Peyer's patch (tissue), 4 donors: ENCODE data around the gene EPHA2. TPM values are rescaled to one million over a fixed set of nuclear protein-coding genes. Genes with fewer than 3 reads are reported as not detected.

Experiments used
- DNase-seq, 3 donors: peaks; one replicate each; pipeline ENCODE4 v3.0.0-alpha.2; 2017 to 2019
- H3K27ac ChIP-seq, 4 donors: fragments of 200-600 bp; sonication (generic); one replicate each; pipeline ENCODE4 v1.5.1; 2016 to 2019
- H3K27me3 ChIP-seq, 2 donors: fragments of 200-600 bp; sonication (generic); one replicate each; pipeline ENCODE4 v1.5.1; 2019
- H3K36me3 ChIP-seq, 3 donors: fragments of 200-600 bp; sonication (generic); one replicate each; pipeline ENCODE4 v1.5.1; 2016 to 2019
- H3K4me1 ChIP-seq, 4 donors: fragments of 200-600 bp; sonication (generic); one replicate each; pipeline ENCODE4 v1.5.1; 2016 to 2019
- H3K4me3 ChIP-seq, 4 donors: fragments of 200-600 bp; sonication (generic); 1 replicate in 3 of 4; 2 replicates in 1 of 4; pipeline ENCODE4 v1.5.1; 2016 to 2019; ENCODE audit warnings: mild to moderate bottlenecking in 1 of 4
- H3K9me3 ChIP-seq, 4 donors: fragments of 200-600 bp; sonication (generic); one replicate each; pipeline ENCODE4 v1.5.1; 2016 to 2019; ENCODE audit warnings: mild to moderate bottlenecking in 1 of 4
- POLR2A ChIP-seq, 2 donors: fragments of 450-650 bp; IDR thresholded peaks; one replicate each; pipeline ENCODE4 v1.5.1; 2017; ENCODE audit warnings: antibody characterized with exemption in 2 of 2, mild to moderate bottlenecking in 2 of 2, moderate library complexity in 2 of 2
- total RNA-seq, 4 donors: library from RNA; depleted of rRNA; stranded (reverse); fragments of >200 nt; gene quantifications; one replicate each; pipeline ENCODE4 v1.1.0, GENCODE V29; 2016
- TF ChIP-seq, protein P1 (sequence below), 6 experiments: fragments of 450-650 bp in 4 of 6; fragments of 200-600 bp in 2 of 6; sonication (generic) in 1 of 6; IDR thresholded peaks; one replicate each; pipeline ENCODE4 v1.5.1; 2017 to 2019; ENCODE audit warnings: antibody characterized with exemption in 6 of 6, mild to moderate bottlenecking in 3 of 6, moderate library complexity in 1 of 6

The EPHA2 gene
- total RNA-seq, 4 donors from 2014 or later: 23.5 to 42.6 (median 35.5) TPM

DNA sequence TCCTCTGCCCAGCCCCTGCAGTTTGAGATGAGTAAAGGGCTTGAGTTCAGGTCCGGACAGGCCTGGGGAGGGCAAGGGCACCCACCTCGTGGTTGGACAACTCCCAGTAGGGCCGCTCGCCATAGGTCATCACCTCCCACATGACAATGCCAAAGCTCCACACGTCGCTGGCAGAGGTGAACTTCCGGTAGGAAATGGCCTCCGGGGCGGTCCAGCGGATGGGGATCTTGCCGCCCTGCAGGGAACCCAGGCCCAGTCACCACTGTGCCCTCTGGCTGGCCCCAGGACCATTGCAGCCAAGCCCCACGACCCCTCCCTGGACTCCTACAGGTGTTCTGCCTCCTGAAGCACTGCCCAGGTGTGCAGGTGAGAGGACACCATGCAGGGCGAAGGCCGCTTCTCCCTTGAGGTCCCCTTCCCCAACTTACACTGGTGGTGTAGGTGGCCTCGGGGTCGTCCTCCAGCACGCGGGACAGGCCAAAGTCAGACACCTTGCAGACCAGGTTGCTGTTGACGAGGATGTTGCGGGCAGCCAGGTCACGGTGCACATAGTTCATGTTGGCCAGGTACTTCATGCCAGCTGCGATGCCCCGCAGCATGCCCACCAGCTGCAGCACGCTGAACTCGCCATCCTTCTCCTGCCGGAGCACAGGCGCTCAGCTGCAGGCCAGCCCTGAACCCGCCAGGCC is 24.1 kb downstream of the EPHA2 start:
- Histone ChIP-seq H3K4me1 (no peaks in the 10 kb centered on the region), H3K27ac (no peak overlapping the region), H3K27me3 (no peaks in the 10 kb centered on the region), H3K4me3 (no peak overlapping the region), H3K9me3 (no peaks in the 10 kb centered on the region), H3K36me3 (peaks cover 0 to 81% (median 0%) of the 10 kb centered on the region in 3 donors)
- TF ChIP-seq POLR2A (IDR thresholded peaks at IDR 0.05): no peak
- TF ChIP-seq, protein P1, sequence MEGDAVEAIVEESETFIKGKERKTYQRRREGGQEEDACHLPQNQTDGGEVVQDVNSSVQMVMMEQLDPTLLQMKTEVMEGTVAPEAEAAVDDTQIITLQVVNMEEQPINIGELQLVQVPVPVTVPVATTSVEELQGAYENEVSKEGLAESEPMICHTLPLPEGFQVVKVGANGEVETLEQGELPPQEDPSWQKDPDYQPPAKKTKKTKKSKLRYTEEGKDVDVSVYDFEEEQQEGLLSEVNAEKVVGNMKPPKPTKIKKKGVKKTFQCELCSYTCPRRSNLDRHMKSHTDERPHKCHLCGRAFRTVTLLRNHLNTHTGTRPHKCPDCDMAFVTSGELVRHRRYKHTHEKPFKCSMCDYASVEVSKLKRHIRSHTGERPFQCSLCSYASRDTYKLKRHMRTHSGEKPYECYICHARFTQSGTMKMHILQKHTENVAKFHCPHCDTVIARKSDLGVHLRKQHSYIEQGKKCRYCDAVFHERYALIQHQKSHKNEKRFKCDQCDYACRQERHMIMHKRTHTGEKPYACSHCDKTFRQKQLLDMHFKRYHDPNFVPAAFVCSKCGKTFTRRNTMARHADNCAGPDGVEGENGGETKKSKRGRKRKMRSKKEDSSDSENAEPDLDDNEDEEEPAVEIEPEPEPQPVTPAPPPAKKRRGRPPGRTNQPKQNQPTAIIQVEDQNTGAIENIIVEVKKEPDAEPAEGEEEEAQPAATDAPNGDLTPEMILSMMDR (IDR thresholded peaks at IDR 0.05): no peak
- DNase-seq: no peak

DNA sequence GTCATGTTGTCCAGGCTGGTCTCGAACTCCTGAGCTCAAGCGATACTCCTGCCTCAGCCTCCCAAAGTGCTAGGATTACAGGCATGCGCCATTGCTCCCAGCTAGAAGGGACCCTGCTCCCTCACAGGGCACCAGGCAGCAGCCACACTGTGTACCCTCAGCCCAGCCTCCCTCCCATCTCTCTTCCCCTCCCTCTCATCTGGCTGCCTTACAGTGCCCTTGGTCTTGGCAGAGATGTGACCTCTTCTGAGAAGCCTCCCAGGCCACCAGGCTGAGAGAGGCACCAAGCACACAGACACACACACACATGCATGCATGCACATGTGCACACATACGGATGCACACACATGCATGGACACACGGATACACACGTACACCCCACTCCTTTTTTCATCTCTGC is 25.0 kb downstream of the EPHA2 start:
- no peak for DNase-seq
- H3K36me3 ChIP-seq: peaks cover 0 to 83% (median 0%) of the 10 kb centered on the region in 3 donors
- H3K4me3 ChIP-seq: no peak overlapping the region
- H3K4me1 ChIP-seq: no peaks in the 10 kb centered on the region
- H3K27me3 ChIP-seq: no peaks in the 10 kb centered on the region
- no peak for TF ChIP-seq POLR2A (IDR thresholded peaks at IDR 0.05)
- TF ChIP-seq, protein P1 (IDR thresholded peaks at IDR 0.05): no peak
- H3K9me3 ChIP-seq: no peaks in the 10 kb centered on the region
- no peak overlapping the region for H3K27ac ChIP-seq

DNA sequence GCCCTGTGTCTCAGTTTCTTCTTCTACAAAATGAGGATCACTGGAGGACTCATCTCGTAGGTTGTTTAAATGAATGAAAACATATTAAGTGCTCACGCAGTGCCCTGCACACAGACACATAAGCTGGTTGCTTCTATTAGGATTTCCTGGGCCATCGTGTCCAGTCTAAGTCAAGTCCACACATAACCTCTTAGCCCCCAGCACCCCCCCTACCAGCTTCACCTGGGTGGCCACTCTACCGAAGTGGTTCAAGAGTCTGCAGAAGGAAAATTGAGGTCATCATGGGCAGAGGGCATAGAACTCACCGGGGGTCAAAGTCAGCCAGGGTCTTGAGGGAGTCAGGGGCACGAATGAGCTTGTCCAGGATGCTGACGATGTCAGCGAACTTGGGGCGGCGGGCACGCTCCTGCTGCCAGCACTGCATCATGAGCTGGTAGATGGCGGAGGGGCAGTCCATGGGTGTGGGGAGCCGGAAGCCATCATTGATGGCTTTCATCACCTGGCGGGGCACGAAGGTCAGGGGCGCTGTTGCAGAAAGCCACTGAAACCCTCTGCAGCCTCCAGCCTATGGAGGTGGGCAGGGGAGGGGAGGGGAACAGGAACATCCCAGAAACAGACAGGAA is 25.8 kb downstream of the EPHA2 start:
- no peak for DNase-seq
- Histone ChIP-seq H3K4me3 (no peak overlapping the region), H3K36me3 (peaks cover 0 to 80% (median 0%) of the 10 kb centered on the region in 3 donors), H3K27me3 (no peaks in the 10 kb centered on the region), H3K27ac (no peak overlapping the region), H3K9me3 (no peaks in the 10 kb centered on the region), H3K4me1 (no peaks in the 10 kb centered on the region)
- TF ChIP-seq, protein P1 (IDR thresholded peaks at IDR 0.05): no peak
- no peak for TF ChIP-seq POLR2A (IDR thresholded peaks at IDR 0.05)

DNA sequence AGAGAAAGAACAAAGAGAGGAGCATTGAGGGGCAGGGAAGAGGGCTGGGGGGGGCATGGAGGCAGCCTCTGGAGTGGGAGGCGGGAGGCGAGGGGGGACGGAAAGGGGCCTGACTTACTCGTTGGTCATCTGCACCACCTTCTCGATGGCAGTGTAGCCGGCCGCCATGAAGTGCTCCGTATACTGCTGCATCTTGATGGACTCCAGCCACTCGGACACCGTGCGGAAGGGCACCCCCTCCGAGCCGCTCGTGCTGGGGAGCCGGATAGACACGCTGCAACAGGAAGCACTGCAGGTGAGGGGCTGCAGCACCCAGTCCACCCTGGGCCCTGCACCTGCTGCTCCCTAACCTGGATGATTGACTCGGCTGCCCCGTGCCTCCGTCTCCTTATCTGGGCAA is 26.6 kb downstream of the EPHA2 start:
- no peaks in the 10 kb centered on the region for H3K4me1 ChIP-seq
- no peak overlapping the region for H3K4me3 ChIP-seq
- DNase-seq: no peak
- no peak for TF ChIP-seq POLR2A (IDR thresholded peaks at IDR 0.05)
- no peaks in the 10 kb centered on the region for H3K27me3 ChIP-seq
- no peak overlapping the region for H3K27ac ChIP-seq
- H3K36me3 ChIP-seq: peaks cover 0 to 78% (median 0%) of the 10 kb centered on the region in 3 donors
- H3K9me3 ChIP-seq: no peaks in the 10 kb centered on the region

DNA sequence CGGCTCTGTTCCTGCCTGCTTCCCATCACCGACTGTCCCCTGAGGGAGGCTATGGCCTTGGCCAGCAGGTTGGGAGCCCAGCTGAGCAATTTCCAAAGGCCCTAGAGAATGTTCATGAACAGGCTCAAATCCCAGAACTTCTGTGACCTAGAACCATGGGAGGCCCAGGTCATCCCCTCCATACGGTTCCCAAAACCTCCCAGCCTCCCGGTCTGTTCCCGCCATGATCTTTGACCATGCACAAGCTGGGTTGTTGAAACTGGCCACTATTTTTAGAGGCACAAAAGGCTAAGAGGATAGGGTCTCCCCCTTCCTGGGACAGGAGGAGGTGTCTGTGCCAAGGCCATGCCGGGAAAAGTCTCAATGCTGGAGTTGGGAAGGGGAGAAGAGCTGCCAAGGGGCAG is 27.5 kb downstream of the EPHA2 start:
- peaks cover 0 to 76% (median 0%) of the 10 kb centered on the region in 3 donors for H3K36me3 ChIP-seq
- DNase-seq: no peak
- H3K4me3 ChIP-seq: no peak overlapping the region
- TF ChIP-seq, protein P1 (IDR thresholded peaks at IDR 0.05): no peak
- TF ChIP-seq POLR2A (IDR thresholded peaks at IDR 0.05): no peak
- no peaks in the 10 kb centered on the region for H3K27me3 ChIP-seq
- H3K9me3 ChIP-seq: no peaks in the 10 kb centered on the region
- no peaks in the 10 kb centered on the region for H3K4me1 ChIP-seq
- no peak overlapping the region for H3K27ac ChIP-seq

DNA sequence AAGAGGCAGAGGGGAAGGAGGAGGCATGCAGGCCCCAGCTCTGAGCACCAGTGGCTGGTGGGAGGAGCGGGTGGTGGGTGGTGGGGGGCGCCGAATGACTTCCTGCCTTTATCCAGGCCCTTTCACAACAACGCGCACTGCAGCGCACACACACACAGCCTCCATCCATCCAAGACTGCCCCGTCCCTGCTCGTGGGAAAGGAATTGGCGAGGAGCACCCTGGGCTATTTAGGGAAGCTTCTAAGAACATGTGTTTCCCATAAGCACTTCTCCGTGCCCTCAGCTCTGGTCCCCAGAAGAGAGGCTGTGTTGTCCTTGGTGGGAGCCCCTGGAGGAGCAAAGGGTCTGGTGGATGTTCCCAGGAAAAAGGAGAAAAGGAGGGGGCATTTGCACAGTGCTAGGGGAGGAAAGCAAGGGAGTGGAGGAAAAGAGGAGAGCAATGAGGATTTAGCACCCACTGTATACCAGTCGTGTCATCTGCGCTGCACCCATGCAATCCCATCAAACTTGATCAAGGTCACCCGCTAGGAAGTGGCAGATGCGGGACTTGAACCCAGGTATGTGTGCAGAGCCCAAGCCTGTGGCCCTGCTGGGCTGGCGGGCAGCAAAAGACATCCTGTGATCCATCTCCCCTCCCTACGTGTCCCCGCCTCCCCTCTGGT is 28.1 kb downstream of the EPHA2 start:
- no peaks in the 10 kb centered on the region for H3K27me3 ChIP-seq
- no peak for DNase-seq
- H3K4me3 ChIP-seq: no peak overlapping the region
- peaks cover 0 to 73% (median 0%) of the 10 kb centered on the region in 3 donors for H3K36me3 ChIP-seq
- no peak overlapping the region for H3K27ac ChIP-seq
- TF ChIP-seq POLR2A (IDR thresholded peaks at IDR 0.05): no peak
- TF ChIP-seq, protein P1 (IDR thresholded peaks at IDR 0.05): no peak
- no peaks in the 10 kb centered on the region for H3K9me3 ChIP-seq
- H3K4me1 ChIP-seq: no peaks in the 10 kb centered on the region
